HEK293 (cell line): ENCODE data around the gene DTWD2.
A peak's percentile ranks its signal among the peaks of the same experiment; 100 is the strongest.

Experiments
- CTCF ChIA-PET: fragments of 350-600 bp; formaldehyde crosslinking; extraction: SDS; loops from one replicate; lab custom pipeline; 2021; ENCODE audit warnings: antibody characterized with exemption; lab: Yijun Ruan, JAX
- POLR2A ChIA-PET: fragments of 300-600 bp; formaldehyde crosslinking; extraction: SDS; loops from one replicate; lab custom pipeline; 2020; ENCODE audit warnings: antibody characterized with exemption, inconsistent platforms; lab: Yijun Ruan, JAX
- H3K27ac ChIP-seq: fragments of 200-500 bp; sonication (Bioruptor generic); 2 replicates; pipeline ENCODE4 v1.5.1; 2014; ENCODE audit warnings: low read depth, low read length, control low read depth, inconsistent platforms; ENCODE audit errors: extremely low read depth
- H3K36me3 ChIP-seq, 2 experiments: fragments of 200-500 bp in 1 of 2; sonication (Bioruptor generic) in 1 of 2; 1 replicate in 1 of 2; 2 replicates in 1 of 2; pipeline ENCODE4 v1.5.1; 2014 to 2017; ENCODE audit warnings: inconsistent platforms in 2 of 2, low read length in 2 of 2; ENCODE audit not compliant: control insufficient read depth in 2 of 2, insufficient read depth in 1 of 2
- H3K4me1 ChIP-seq: fragments of 200-500 bp; sonication (Bioruptor generic); 2 replicates; pipeline ENCODE4 v1.5.1; 2014; ENCODE audit warnings: mild to moderate bottlenecking, low read length, inconsistent platforms; ENCODE audit not compliant: control insufficient read depth, insufficient read depth
- H3K4me3 ChIP-seq: 2 replicates; pipeline ENCODE4 v1.5.1; 2011; ENCODE audit warnings: low read depth, mild to moderate bottlenecking, control low read depth, low read length, moderate library complexity
- H3K9me3 ChIP-seq: fragments of 200-500 bp; sonication (Bioruptor generic); 2 replicates; pipeline ENCODE4 v1.5.1; 2014; ENCODE audit warnings: low read depth, low read length, inconsistent platforms; ENCODE audit not compliant: control insufficient read depth, insufficient read depth
- MEIS1 ChIP-seq: sonication (generic); formaldehyde crosslinking; IDR thresholded peaks from 2 replicates; pipeline ENCODE4 v1.8.1; 2022; ENCODE audit warnings: missing genetic modification reagents, mild to moderate bottlenecking, borderline replicate concordance
- OVOL3 ChIP-seq: fragments of 450-650 bp; formaldehyde crosslinking; IDR thresholded peaks from 2 replicates; pipeline ENCODE4 v1.5.1; 2016; ENCODE audit warnings: missing biosample characterization, missing genetic modification characterization
- SALL2 ChIP-seq: fragments of 450-650 bp; formaldehyde crosslinking; IDR thresholded peaks from 2 replicates; pipeline ENCODE4 v1.5.0; 2017; ENCODE audit warnings: missing biosample characterization, mild to moderate bottlenecking, missing genetic modification characterization, borderline replicate concordance
- SP2 ChIP-seq: fragments of 450-650 bp; formaldehyde crosslinking; IDR thresholded peaks from 2 replicates; pipeline ENCODE4 v1.5.1; 2016; ENCODE audit warnings: missing biosample characterization, missing genetic modification characterization
- ZBTB20 ChIP-seq: fragments of 450-650 bp; formaldehyde crosslinking; IDR thresholded peaks from 2 replicates; pipeline ENCODE4 v1.5.1; 2016; ENCODE audit warnings: missing biosample characterization, missing genetic modification characterization
- ZEB2 ChIP-seq: fragments of 450-650 bp; formaldehyde crosslinking; IDR thresholded peaks from 2 replicates; pipeline ENCODE4 v1.5.1; 2016; ENCODE audit warnings: missing biosample characterization, missing genetic modification characterization
- ZFP37 ChIP-seq: fragments of 450-650 bp; formaldehyde crosslinking; IDR thresholded peaks from 2 replicates; pipeline ENCODE4 v1.5.1; 2016; ENCODE audit warnings: missing biosample characterization, missing genetic modification characterization
- ZFP69B ChIP-seq: fragments of 450-650 bp; formaldehyde crosslinking; IDR thresholded peaks from 2 replicates; pipeline ENCODE4 v1.5.1; 2016; ENCODE audit warnings: missing biosample characterization, missing genetic modification characterization
- ZNF174 ChIP-seq: fragments of 450-650 bp; formaldehyde crosslinking; IDR thresholded peaks from 2 replicates; pipeline ENCODE4 v1.5.0; 2017; ENCODE audit warnings: missing biosample characterization, mild to moderate bottlenecking, missing genetic modification characterization
- ZNF19 ChIP-seq: fragments of 450-650 bp; formaldehyde crosslinking; IDR thresholded peaks from 2 replicates; pipeline ENCODE4; 2016; ENCODE audit warnings: missing biosample characterization, missing genetic modification characterization, low read depth
- ZNF335 ChIP-seq: fragments of 450-650 bp; formaldehyde crosslinking; conservative IDR thresholded peaks from 2 replicates; pipeline ENCODE4 v1.5.1; 2016; ENCODE audit warnings: missing biosample characterization, missing genetic modification characterization
- ZNF341 ChIP-seq: fragments of 450-650 bp; formaldehyde crosslinking; IDR thresholded peaks from 2 replicates; pipeline ENCODE4; 2016; ENCODE audit warnings: low read depth, missing biosample characterization, missing genetic modification characterization
- ZNF37A ChIP-seq: fragments of 450-650 bp; IDR thresholded peaks from 2 replicates; pipeline ENCODE4 v1.5.1; 2018; ENCODE audit warnings: missing biosample characterization, missing genetic modification characterization
- ZNF433 ChIP-seq: fragments of 450-650 bp; formaldehyde crosslinking; IDR thresholded peaks from 2 replicates; pipeline ENCODE4 v1.5.1; 2016; ENCODE audit warnings: missing biosample characterization, missing genetic modification characterization, low read depth
- ZNF529 ChIP-seq: fragments of 450-650 bp; formaldehyde crosslinking; IDR thresholded peaks from 2 replicates; pipeline ENCODE4 v1.5.1; 2017; ENCODE audit warnings: missing genetic modification characterization, missing biosample characterization; ENCODE audit not compliant: insufficient replicate concordance
- ZNF561 ChIP-seq: fragments of 450-650 bp; IDR thresholded peaks from 2 replicates; pipeline ENCODE4 v1.5.1; 2018; ENCODE audit warnings: missing biosample characterization, missing genetic modification characterization, borderline replicate concordance
- ZNF623 ChIP-seq: fragments of 450-650 bp; formaldehyde crosslinking; IDR thresholded peaks from 2 replicates; pipeline ENCODE4 v1.5.1; 2016; ENCODE audit warnings: missing biosample characterization, missing genetic modification characterization
- ZNF677 ChIP-seq: fragments of 450-650 bp; IDR thresholded peaks from 2 replicates; pipeline ENCODE4 v1.5.0; 2018; ENCODE audit warnings: missing biosample characterization, mild to moderate bottlenecking, missing genetic modification characterization, moderate library complexity
- ZSCAN23 ChIP-seq: fragments of 450-650 bp; formaldehyde crosslinking; IDR thresholded peaks from 2 replicates; pipeline ENCODE4 v1.5.1; 2016; ENCODE audit warnings: missing biosample characterization, missing genetic modification characterization
- TF ChIP-seq, protein P1 (sequence below): fragments of 450-650 bp; formaldehyde crosslinking; IDR thresholded peaks from 2 replicates; pipeline ENCODE4 v1.5.1; 2016; ENCODE audit warnings: missing biosample characterization, missing genetic modification characterization
- TF ChIP-seq, protein P2 (sequence below): fragments of 450-650 bp; formaldehyde crosslinking; IDR thresholded peaks from 2 replicates; pipeline ENCODE4 v1.5.1; 2017; ENCODE audit warnings: missing biosample characterization, missing genetic modification characterization
- TF ChIP-seq, protein P3 (sequence below): fragments of 450-650 bp; IDR thresholded peaks from 2 replicates; pipeline ENCODE4 v1.5.1; 2018; ENCODE audit warnings: missing biosample characterization, mild to moderate bottlenecking, missing genetic modification characterization
- TF ChIP-seq, protein P4 (sequence below): fragments of 450-650 bp; formaldehyde crosslinking; optimal IDR thresholded peaks from 2 replicates; pipeline ENCODE3; 2016; ENCODE audit warnings: missing biosample characterization, mild to moderate bottlenecking, missing genetic modification characterization
- TF ChIP-seq, protein P5 (sequence below): fragments of 450-650 bp; formaldehyde crosslinking; IDR thresholded peaks from 2 replicates; pipeline ENCODE4 v1.5.1; 2016; ENCODE audit warnings: missing biosample characterization, missing genetic modification characterization
- TF ChIP-seq, protein P6 (sequence below): fragments of 450-650 bp; formaldehyde crosslinking; IDR thresholded peaks from 2 replicates; pipeline ENCODE4 v1.5.1; 2016; ENCODE audit warnings: missing biosample characterization, missing genetic modification characterization
- TF ChIP-seq, protein P7 (sequence below): fragments of 450-650 bp; formaldehyde crosslinking; IDR thresholded peaks from 2 replicates; pipeline ENCODE4 v1.5.1; 2016; ENCODE audit warnings: missing biosample characterization, missing genetic modification characterization

The DTWD2 gene, protein sequence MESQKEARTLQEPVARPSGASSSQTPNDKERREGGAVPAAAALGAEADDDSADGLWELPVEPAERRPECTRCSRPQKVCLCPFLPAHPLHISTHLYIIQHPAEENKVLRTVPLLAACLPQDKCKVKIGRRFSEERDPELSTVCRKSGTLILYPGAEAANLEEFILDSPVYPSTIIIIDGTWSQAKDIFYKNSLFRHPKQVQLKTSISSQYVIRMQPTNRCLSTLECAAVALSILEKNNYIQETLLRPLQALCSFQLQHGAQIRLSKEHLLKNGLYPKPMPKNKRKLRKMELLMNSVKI

DNA sequence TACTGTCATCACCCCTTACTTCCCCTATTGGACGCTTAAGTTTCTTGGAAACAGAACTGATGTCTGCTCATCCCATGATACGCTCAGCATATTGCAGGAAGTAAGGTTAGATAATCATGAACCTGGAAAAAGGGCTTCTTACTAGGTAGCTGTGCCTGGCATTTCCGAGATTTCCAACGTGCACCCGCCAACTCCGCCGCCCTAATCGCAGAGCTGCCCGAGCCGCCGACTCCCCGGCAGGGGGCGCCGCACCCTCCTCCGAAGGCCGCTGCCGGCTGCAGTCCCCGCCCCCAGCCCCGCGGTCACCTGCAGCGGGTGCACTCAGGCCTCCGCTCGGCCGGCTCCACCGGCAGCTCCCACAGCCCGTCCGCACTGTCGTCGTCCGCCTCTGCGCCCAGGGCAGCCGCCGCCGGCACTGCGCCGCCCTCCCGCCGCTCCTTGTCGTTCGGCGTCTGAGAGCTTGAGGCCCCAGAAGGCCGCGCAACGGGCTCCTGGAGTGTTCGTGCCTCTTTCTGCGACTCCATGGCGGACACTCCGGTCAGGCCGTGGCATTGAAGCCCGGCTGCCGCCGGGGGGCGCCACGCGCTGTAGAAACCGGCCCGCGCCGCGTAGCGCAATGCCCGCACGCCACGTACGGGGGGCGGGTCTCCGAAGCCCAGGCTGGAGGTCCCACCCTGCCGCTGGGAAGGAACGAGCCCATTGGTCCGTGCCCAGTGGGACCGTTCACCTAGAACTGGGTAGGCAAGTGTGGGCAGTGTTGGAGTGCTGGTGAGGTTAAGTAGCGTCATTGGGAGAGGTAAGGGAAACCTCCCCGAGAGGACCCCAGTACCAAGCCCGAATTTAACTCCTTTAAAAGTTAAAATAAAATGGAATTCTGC, at the start of gene DTWD2:
TSS of gene DTWD2 (minus strand) at position 560 of the 878 bp plus-strand sequence. CDS start at position 524, 36 bp downstream.
- POLR2A ChIA-PET, result interaction anchor here (0.6 to 2.5 kb wide), 6 partner anchors 19 to 424 kb away, joined by 3 to 10 read pairs (median 6); partner anchors contain the start of gene DMXL1
- H3K9me3 ChIP-seq, result no peaks in the 10 kb centered on the region
- CTCF ChIA-PET, result interaction anchor here (0.5 to 6.8 kb wide), 66 partner anchors 9 to 648 kb away, joined by 3 to 87 read pairs (median 4); partner anchors contain the start of gene DMXL1
- peaks cover 2% of the 10 kb centered on the region; the same call in 1 of the 2 replicates for H3K4me1 ChIP-seq
- no peaks in the 10 kb centered on the region for H3K36me3 ChIP-seq
- peak within 1 kb of the TSS; percentile 91 for H3K27ac ChIP-seq
- peak within 1 kb of the TSS; percentile 93 for H3K4me3 ChIP-seq
- TF ChIP-seq, protein P1, sequence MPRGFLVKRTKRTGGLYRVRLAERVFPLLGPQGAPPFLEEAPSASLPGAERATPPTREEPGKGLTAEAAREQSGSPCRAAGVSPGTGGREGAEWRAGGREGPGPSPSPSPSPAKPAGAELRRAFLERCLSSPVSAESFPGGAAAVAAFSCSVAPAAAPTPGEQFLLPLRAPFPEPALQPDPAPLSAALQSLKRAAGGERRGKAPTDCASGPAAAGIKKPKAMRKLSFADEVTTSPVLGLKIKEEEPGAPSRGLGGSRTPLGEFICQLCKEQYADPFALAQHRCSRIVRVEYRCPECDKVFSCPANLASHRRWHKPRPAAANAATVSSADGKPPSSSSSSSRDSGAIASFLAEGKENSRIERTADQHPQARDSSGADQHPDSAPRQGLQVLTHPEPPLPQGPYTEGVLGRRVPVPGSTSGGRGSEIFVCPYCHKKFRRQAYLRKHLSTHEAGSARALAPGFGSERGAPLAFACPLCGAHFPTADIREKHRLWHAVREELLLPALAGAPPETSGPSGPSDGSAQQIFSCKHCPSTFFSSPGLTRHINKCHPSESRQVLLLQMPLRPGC (tag by site-specific recombination), result peak; percentile 38; the same call in 1 of the 2 replicates
- TF ChIP-seq MEIS1 (CRISPR knock-in tag) (no peak), ZBTB20 (tag by site-specific recombination) (peak; percentile 45; the same call in 1 of the 2 replicates), OVOL3 (tag by site-specific recombination) (no peak), ZNF623 (tag by site-specific recombination) (no peak), ZNF37A (tag by site-specific recombination) (peak; percentile 29; the same call in 1 of the 2 replicates), ZNF19 (tag by site-specific recombination) (no peak), ZNF341 (no peak; the same call in 1 of the 2 replicates), ZSCAN23 (tag by site-specific recombination) (no peak), ZNF433 (no peak), ZFP37 (tag by site-specific recombination) (0 out of 2 replicates have a peak, but pooled peaks have one; percentile 64), ZNF174 (tag by site-specific recombination) (no peak), ZNF335 (tag by site-specific recombination) (peak; percentile 66), ZEB2 (peak; percentile 98), SP2 (tag by site-specific recombination) (peak; percentile 91), SALL2 (tag by site-specific recombination) (no peak), ZFP69B (tag by site-specific recombination) (peak; percentile 60; the same call in 1 of the 2 replicates), ZNF561 (peak; percentile 96), ZNF677 (tag by site-specific recombination) (no peak), ZNF529 (tag by site-specific recombination) (no peak)
- TF ChIP-seq, protein P2, sequence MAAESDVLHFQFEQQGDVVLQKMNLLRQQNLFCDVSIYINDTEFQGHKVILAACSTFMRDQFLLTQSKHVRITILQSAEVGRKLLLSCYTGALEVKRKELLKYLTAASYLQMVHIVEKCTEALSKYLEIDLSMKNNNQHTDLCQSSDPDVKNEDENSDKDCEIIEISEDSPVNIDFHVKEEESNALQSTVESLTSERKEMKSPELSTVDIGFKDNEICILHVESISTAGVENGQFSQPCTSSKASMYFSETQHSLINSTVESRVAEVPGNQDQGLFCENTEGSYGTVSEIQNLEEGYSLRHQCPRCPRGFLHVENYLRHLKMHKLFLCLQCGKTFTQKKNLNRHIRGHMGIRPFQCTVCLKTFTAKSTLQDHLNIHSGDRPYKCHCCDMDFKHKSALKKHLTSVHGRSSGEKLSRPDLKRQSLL (tag by site-specific recombination), result peak; percentile 52; the same call in 1 of the 2 replicates
- TF ChIP-seq, protein P3, sequence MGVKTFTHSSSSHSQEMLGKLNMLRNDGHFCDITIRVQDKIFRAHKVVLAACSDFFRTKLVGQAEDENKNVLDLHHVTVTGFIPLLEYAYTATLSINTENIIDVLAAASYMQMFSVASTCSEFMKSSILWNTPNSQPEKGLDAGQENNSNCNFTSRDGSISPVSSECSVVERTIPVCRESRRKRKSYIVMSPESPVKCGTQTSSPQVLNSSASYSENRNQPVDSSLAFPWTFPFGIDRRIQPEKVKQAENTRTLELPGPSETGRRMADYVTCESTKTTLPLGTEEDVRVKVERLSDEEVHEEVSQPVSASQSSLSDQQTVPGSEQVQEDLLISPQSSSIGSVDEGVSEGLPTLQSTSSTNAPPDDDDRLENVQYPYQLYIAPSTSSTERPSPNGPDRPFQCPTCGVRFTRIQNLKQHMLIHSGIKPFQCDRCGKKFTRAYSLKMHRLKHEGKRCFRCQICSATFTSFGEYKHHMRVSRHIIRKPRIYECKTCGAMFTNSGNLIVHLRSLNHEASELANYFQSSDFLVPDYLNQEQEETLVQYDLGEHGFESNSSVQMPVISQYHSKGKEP (tag by site-specific recombination), result 0 out of 2 replicates have a peak, but pooled peaks have one; percentile 39
- TF ChIP-seq, protein P4, sequence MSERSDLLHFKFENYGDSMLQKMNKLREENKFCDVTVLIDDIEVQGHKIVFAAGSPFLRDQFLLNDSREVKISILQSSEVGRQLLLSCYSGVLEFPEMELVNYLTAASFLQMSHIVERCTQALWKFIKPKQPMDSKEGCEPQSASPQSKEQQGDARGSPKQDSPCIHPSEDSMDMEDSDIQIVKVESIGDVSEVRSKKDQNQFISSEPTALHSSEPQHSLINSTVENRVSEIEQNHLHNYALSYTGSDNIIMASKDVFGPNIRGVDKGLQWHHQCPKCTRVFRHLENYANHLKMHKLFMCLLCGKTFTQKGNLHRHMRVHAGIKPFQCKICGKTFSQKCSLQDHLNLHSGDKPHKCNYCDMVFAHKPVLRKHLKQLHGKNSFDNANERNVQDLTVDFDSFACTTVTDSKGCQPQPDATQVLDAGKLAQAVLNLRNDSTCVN (tag by site-specific recombination), result peak; percentile 94
- TF ChIP-seq, protein P5, sequence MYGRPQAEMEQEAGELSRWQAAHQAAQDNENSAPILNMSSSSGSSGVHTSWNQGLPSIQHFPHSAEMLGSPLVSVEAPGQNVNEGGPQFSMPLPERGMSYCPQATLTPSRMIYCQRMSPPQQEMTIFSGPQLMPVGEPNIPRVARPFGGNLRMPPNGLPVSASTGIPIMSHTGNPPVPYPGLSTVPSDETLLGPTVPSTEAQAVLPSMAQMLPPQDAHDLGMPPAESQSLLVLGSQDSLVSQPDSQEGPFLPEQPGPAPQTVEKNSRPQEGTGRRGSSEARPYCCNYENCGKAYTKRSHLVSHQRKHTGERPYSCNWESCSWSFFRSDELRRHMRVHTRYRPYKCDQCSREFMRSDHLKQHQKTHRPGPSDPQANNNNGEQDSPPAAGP (tag by site-specific recombination), result peak; percentile 68; the same call in 1 of the 2 replicates
- TF ChIP-seq, protein P6, sequence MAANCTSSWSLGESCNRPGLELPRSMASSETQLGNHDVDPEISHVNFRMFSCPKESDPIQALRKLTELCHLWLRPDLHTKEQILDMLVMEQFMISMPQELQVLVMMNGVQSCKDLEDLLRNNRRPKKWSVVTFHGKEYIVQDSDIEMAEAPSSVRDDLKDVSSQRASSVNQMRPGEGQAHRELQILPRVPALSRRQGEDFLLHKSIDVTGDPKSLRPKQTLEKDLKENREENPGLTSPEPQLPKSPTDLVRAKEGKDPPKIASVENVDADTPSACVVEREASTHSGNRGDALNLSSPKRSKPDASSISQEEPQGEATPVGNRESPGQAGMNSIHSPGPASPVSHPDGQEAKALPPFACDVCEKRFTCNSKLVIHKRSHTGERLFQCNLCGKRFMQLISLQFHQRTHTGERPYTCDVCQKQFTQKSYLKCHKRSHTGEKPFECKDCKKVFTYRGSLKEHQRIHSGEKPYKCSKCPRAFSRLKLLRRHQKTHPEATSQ (tag by site-specific recombination), result 0 out of 2 replicates have a peak, but pooled peaks have one; percentile 26
- TF ChIP-seq, protein P7, sequence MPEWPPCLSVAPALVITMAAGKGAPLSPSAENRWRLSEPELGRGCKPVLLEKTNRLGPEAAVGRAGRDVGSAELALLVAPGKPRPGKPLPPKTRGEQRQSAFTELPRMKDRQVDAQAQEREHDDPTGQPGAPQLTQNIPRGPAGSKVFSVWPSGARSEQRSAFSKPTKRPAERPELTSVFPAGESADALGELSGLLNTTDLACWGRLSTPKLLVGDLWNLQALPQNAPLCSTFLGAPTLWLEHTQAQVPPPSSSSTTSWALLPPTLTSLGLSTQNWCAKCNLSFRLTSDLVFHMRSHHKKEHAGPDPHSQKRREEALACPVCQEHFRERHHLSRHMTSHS (tag by site-specific recombination), result no peak
